ENCODE measurements around the gene SLC23A1.
A peak's percentile ranks its signal among the peaks of the same experiment; 100 is the strongest.

Gene SLC23A1

GRCh38 chr5:139392678-139393496, 9.8 kb upstream of the SLC23A1 start:
- peak overlapping the region; percentile 47 for H3K4me3 ChIP-seq (ENCODE audit: low read depth, low read length)
- H3K4me1 ChIP-seq = peaks cover 6% of the 10 kb centered on the region
- no peaks in the 10 kb centered on the region for H3K9me3 ChIP-seq
- DNase-seq = peak; percentile 87
- H3K36me3 ChIP-seq = no peaks in the 10 kb centered on the region
- peak; percentile 65 for TF ChIP-seq CTCF (IDR thresholded peaks at IDR 0.05; ENCODE audit: low read depth, low read length)
- H3K27me3 ChIP-seq = peaks cover 31% of the 10 kb centered on the region

- TF ChIP-seq CTCF (IDR thresholded peaks at IDR 0.05; ENCODE audit: low read depth, low read length) = no peak
- H3K9me3 ChIP-seq = no peaks in the 10 kb centered on the region
- H3K36me3 ChIP-seq = no peaks in the 10 kb centered on the region
- DNase-seq = no peak
- H3K27me3 ChIP-seq = peaks cover 31% of the 10 kb centered on the region
- H3K4me1 ChIP-seq = peaks cover 8% of the 10 kb centered on the region
- peak overlapping the region; percentile 47; the same call in 1 of the 2 replicates for H3K4me3 ChIP-seq (ENCODE audit: low read depth, low read length)
These were observed 9.2 kb upstream of the SLC23A1 start for GRCh38 chr5:139392324-139392677.

GRCh38 chr5:139391570-139392323, 8.7 kb upstream of the SLC23A1 start:
- H3K4me3 ChIP-seq (ENCODE audit: low read depth, low read length) = no peak overlapping the region
- no peaks in the 10 kb centered on the region for H3K9me3 ChIP-seq
- no peak for TF ChIP-seq CTCF (IDR thresholded peaks at IDR 0.05; ENCODE audit: low read depth, low read length)
- no peaks in the 10 kb centered on the region for H3K36me3 ChIP-seq
- H3K4me1 ChIP-seq = peaks cover 8% of the 10 kb centered on the region
- H3K27me3 ChIP-seq = peaks cover 31% of the 10 kb centered on the region
- DNase-seq = no peak

GRCh38 chr5:139390639-139391569, 7.8 kb upstream of the SLC23A1 start:
- no peak overlapping the region for H3K4me3 ChIP-seq (ENCODE audit: low read depth, low read length)
- H3K36me3 ChIP-seq = no peaks in the 10 kb centered on the region
- no peaks in the 10 kb centered on the region for H3K9me3 ChIP-seq
- no peak for DNase-seq
- no peak for TF ChIP-seq CTCF (IDR thresholded peaks at IDR 0.05; ENCODE audit: low read depth, low read length)
- peaks cover 8% of the 10 kb centered on the region for H3K4me1 ChIP-seq
- peaks cover 31% of the 10 kb centered on the region for H3K27me3 ChIP-seq

- Histone ChIP-seq H3K27me3 (peaks cover 29% of the 10 kb centered on the region), H3K4me1 (peaks cover 8% of the 10 kb centered on the region), H3K9me3 (no peaks in the 10 kb centered on the region), H3K4me3 (ENCODE audit: low read depth, low read length) (no peak within 1 kb of the TSS), H3K36me3 (no peaks in the 10 kb centered on the region)
- TF ChIP-seq CTCF (IDR thresholded peaks at IDR 0.05; ENCODE audit: low read depth, low read length) = no peak
- no peak for DNase-seq
These were observed 6.9 kb upstream of the SLC23A1 start, which contains the start of gene MZB1 for GRCh38 chr5:139389701-139390638. Gene MZB1, minus strand, starts transcription at chr5:139389913. Its CDS starts 57 bp downstream, at chr5:139389856.
